H54 (cell line): ENCODE data around the gene MACROD1.
A peak's percentile ranks its signal among the peaks of the same experiment; 100 is the strongest.

Source experiments
- DNase-seq: peaks from one replicate; pipeline ENCODE4 v3.0.0; 2011; ENCODE audit warnings: low spot score, mixed read lengths; ENCODE audit not compliant: insufficient read length
- FAIRE-seq: peaks from 3 replicates; lab custom pipeline; 2011; peaks lifted over from hg19 to GRCh38; lab: Jason Lieb, UNC
- POLR2A ChIP-seq: IDR thresholded peaks from 2 replicates; pipeline ENCODE4 v1.6.1; 2011; ENCODE audit warnings: low read depth, mild to moderate bottlenecking, low read length

The MACROD1 gene, protein sequence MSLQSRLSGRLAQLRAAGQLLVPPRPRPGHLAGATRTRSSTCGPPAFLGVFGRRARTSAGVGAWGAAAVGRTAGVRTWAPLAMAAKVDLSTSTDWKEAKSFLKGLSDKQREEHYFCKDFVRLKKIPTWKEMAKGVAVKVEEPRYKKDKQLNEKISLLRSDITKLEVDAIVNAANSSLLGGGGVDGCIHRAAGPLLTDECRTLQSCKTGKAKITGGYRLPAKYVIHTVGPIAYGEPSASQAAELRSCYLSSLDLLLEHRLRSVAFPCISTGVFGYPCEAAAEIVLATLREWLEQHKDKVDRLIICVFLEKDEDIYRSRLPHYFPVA

DNA sequence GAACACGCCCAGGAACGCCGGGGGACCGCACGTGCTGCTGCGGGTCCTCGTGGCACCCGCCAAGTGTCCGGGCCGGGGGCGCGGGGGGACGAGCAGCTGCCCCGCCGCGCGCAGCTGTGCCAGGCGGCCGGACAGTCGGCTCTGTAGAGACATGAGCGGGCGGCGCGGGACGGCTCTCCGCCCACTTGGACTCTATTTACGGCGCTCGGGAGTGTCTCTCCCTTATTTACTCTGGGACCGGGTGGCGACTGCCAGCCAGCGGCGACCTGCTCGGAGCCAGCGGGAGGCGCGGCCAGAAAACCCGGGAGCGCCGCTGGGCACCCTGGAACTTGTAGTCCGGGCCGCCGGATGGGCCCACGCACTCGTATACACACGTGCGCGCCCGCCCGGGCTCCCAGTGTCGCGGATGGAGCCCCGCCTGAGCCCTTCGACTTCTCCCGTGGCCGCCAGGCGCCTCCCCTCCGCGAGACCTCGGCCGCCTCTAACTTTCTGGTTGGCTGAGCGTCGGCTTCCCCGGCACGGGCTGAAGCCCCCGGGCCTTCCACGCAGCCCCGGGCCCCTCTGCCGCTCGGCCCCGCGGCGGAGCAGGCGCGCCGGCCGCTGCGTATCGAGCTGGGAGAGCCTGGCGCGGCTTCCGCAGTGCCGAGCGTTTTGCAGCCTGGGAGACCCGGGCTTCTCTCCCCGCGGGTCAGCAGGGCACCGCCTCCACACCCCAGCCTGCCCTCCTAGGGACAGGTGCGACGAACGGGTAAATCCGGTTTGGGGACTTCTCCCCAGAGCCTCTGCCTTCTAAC lies at the start of gene MACROD1:
MACROD1 (minus strand) TSS at position 272 of the 794 bp plus-strand sequence; CDS start at position 153, 119 bp downstream.
- peak; percentile 90 for DNase-seq
- TF ChIP-seq POLR2A = peak; percentile 33; the same call in 1 of the 2 replicates
- no peak for FAIRE-seq

DNA sequence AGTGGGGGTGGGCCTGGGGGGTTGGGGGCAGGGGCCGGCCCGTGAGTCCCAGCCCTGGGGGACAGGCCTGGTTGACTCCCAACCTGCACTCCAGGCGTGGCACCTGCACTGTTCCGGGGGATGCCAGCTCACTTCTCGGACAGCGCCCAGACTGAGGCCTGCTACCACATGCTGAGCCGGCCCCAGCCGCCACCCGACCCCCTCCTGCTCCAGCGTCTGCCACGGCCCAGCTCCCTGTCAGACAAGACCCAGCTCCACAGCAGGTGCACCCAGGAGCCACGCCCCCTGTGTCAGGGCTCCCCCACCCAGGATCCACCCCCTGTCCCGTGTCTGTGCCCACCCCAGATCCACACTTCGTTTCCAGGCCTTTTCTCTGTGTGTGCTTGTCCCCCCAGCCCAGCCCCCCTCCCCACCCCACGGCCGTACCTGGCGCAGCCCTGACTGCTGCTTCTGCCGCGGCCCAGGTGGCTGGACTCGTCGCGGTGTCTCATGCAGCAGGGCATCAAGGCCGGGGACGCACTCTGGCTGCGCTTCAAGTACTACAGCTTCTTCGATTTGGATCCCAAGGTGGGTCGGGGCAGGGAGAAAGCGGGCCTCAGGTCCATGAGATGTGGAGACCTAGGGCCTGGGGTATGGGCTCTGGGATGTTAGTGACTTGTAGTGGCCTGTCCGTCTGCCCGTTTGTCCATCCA lies 45.4 kb upstream of the MACROD1 start:
- DNase-seq (no peak), FAIRE-seq (no peak)
- no peak for TF ChIP-seq POLR2A

DNA sequence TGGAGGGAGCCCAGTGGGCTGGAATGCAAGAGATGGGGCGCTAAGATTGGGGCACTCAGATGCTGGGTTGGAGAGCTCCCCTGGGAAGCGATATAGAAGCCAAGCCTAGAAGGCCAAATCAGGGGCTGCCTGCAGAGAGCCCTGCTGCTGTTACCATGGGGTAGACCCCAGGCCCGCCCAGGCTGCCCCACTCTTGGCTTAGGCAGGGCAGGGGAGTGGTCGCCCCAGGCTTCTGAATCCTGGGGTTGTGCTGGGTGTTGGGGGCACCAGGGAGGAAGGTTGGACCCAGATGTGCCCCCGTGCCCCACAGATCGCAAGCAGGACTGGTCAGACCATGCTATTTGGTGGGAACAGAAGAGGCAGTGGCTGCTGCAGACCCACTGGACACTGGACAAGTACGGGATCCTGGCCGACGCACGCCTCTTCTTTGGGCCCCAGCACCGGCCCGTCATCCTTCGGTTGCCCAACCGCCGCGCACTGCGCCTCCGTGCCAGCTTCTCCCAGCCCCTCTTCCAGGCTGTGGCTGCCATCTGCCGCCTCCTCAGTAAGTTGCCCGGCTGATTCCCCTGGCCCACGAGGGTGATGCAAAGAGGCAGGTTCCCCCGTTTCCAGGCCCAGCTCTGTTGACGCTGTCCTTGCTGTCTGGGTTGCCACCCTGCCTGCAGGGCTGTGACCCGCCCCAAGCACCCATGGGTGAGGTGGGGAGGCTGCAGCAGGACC lies 44.5 kb upstream of the MACROD1 start:
- DNase-seq (no peak), FAIRE-seq (no peak)
- no peak for TF ChIP-seq POLR2A

DNA sequence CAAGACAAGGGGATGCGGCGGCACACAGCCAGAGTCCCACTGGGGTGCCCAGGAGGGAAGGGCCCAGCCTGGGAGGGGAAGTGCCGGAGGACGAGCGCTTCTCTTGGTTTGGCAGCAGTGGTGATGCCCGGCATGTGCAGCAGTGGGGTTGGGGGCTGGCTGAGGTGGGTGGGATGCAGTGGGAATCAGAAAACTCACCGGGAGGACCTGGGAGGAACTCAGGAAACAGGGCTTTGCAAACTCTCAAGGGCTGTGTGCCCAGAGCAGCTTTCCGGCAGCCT lies 43.6 kb upstream of the MACROD1 start:
- FAIRE-seq (no peak), DNase-seq (no peak)
- TF ChIP-seq POLR2A = no peak

DNA sequence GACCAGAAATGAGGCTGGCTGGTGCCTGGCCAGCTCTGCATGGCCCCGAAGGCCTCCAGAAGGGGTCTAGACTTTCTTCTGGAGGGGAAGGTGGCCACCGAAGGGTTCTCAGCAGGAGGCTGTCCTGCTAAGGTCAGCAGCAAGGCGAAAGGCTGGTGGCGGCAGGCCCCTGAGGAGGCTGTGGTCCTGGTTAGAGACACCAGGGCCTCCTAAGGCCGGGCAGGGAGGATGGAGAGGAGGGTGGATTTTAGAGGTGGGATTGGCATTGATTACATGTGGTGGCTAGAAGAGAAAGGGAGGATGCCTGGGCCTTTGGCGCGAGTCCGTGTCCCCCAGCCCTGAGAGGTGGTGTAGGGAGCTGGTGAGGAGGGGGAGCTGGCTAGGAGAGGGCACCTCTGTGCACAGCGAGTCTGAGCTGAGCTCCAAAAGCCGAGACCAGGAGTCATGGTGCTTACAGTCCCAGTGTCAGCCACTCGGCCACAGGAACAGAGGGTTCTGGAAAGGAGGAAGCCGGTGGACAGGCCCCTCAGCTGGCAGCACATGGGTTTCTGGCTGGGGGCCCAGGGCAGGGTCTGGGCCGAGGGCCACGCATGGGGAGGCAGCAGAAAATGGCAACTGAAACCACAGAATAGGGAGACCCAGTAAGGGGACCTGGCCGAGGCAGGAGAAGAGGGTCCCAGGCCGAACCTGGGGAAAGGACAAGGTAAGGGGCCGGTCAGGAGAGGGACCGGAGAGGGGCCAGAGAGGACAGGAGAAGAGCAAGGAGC lies 43.1 kb upstream of the MACROD1 start:
- FAIRE-seq = no peak
- TF ChIP-seq POLR2A = no peak
- DNase-seq = no peak

DNA sequence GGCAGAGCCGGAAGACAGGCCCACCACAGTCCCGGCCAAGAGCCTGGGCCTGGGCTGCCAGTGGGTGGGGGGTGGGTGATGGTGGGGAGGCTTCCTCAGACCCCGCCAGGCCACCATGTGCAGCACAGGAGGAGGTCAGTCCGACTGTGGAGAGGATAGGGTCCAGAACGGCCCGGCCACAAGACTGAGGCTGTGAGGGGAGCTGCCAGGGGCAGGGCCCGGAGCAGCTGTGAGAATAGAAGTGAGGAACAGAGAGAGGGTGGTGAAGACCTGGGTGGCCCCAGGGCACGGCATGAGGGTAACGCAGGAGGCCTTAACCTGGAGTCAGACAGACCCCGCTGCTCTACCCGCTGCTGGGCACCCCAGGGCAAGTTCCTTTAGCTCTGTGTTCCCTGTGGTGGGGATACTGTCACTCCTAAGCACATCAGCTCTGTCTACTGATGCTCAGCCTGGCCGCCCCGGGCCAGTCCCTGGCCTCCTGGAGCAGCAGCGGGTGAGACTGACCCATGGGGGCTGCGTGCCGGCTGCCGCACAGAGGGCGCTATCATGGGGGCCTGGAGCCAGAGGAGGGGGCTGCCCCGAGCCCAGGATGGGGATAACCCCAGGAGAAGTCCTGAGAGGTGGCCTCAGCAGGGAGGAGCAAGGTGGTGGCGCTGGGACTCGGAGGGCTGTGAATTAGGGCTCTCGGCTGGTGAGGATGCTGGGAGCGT lies 42.3 kb upstream of the MACROD1 start:
- no peak for DNase-seq
- no peak for TF ChIP-seq POLR2A
- no peak for FAIRE-seq

DNA sequence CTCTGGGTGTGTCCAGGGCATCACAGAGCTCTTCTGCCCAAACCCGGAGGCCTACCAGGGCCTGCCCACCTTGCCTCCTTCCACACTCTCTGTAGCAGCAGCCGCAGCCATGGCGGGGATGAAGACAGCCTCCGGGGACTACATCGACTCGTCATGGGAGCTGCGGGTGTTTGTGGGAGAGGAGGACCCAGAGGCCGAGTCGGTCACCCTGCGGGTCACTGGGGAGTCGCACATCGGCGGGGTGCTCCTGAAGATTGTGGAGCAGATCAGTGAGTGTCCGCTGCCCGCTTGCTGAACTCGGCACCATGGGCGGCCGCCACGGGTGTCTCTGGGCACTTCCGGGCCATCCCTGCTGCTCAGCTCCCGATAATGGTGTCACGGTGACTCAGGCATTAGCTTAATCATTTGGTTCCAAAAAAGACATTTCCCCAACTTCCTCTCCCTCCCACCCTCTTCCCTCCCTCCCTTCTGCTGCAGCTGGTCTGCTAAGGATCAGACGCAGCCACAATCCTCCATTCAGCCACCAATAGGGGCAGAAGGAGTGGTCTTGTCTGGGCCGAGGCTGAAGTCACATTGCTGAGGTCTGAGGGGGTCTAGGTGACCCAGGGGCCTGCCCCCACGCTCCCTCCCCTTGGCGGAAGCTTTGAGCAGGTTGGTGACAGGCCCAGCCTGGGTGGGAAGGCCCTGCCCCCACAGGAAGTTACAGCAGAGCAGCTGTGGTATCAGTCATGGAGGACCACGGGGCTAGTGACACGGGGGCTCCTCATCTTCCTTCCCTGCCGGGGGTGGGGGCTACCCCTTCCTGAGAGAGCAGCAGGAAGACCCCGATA lies 41.6 kb upstream of the MACROD1 start:
- DNase-seq = peak; percentile 72
- no peak for FAIRE-seq
- TF ChIP-seq POLR2A = peak; percentile 20; the same call in 1 of the 2 replicates

DNA sequence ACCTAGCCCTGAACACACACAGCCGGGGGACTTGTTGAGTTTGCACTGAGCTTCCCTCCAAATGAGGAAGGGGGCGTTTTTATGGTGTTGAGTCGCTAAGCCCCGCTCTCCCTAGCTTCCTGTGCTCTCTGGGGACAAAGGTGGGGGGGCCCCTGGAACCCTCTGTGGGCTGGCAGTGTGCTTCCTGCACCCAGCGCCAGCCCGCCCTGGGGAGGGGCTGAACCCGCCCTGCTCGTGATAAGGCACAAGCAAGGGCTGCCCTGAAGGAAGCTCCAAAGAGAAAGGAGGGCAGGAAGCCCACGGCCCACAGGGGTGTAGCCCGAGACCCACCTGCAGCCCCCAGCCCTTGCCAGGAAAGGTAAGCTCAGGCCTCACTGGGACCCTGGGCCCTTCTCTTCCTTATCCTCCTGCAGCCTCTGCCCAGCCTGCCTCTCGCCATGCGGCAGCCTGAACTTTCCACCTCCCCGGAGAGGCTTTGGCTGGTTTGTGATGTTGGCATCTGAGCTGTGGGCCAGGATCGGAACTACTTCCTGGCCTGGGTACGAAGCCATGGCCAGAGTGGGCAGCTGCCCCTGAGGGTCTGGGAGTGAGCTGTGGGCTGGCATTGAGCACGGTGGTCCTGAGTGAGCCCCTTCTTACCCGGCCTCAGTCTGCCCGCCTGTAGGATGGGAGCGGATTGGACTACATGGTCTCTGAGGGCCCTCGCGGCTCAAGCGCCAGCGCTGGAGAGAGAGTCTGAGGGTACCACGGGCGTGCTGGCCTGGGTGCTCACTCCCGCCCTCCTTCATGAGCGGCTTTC lies 40.7 kb upstream of the MACROD1 start, which contains the start of gene FERMT3:
FERMT3 (plus strand) TSS at position 265 of the 799 bp plus-strand sequence. CDS start 644 bp downstream, outside the sequence.
- DNase-seq = no peak
- no peak for TF ChIP-seq POLR2A
- no peak for FAIRE-seq

DNA sequence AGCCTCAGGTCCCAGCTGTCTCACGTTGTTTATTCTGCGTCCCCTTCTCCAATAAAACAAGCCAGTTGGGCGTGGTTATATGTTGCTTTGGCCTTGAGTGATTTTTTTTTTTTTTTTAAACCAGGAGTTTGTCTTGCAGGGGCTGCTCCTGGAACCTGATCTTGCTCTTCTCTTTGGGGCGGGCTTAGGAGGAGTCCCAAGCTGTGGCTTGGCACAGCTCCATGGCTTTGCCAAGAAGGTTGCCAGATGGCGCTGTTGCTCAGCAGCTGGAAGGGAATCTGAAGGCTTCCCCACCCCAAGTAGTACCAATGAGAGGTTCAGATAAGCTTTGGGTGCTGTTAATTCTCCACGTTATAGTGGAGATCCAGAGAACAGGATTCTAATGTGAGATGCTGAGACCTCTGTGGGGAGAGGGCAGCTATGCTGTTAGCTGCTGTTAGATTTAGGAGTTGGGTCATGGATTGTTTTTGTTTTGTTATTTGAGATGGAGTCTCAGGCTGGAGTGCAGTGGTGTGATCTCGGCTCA lies 38.6 kb upstream of the MACROD1 start:
- peak; percentile 88 for DNase-seq
- no peak for FAIRE-seq
- no peak for TF ChIP-seq POLR2A

DNA sequence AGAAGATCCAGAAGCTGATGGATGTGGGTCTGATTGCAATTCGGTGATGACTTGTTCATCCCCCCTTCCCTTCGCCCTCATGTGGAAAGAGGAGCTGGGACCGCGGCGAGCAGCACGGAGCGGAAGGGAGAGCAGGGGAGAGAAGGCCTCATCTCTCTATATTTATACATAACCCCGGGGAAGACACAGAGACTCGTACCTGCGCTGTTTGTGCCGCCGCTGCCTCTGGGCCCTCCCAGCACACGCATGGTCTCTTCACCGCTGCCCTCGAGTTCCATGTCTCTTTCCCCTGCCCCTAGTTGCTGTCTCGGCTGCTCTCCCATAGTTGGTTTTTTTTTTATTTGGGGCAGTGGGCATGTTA lies 38.1 kb upstream of the MACROD1 start:
- TF ChIP-seq POLR2A = no peak
- no peak for FAIRE-seq
- DNase-seq = no peak
